Lower leg skin (tissue), 4 donors: ENCODE data around the gene NANOGP8. TPM values are rescaled to one million over a fixed set of nuclear protein-coding genes. Genes with fewer than 3 reads are reported as not detected.

Experiments
- DNase-seq, 2 donors: peaks; one replicate each; pipeline ENCODE4 v3.0.0-alpha.2; 2019; ENCODE audit warnings: low spot score in 2 of 2
- H3K4me3 ChIP-seq: fragments of 200-600 bp; sonication (generic); 2 replicates; pipeline ENCODE4 v1.5.1; 2017; ENCODE audit warnings: mild to moderate bottlenecking, low read depth; ENCODE audit not compliant: poor library complexity, severe bottlenecking
- POLR2A ChIP-seq, 2 donors: fragments of 450-650 bp; IDR thresholded peaks; one replicate each; pipeline ENCODE4 v1.6.1; 2016 to 2017; ENCODE audit warnings: antibody characterized with exemption in 2 of 2, mild to moderate bottlenecking in 1 of 2, moderate library complexity in 1 of 2
- WGBS, 2 donors: methylation state at CpG; one replicate each; pipeline ENCODE4 v1.1.5; 2018; 5-methylcytosine and 5-hydroxymethylcytosine counted together
- intact Hi-C: fragments of 100-400 bp; cut with DNase I; formaldehyde crosslinking; loops from one replicate; pipeline ENCODE4 v1.15.0; 2023; ENCODE audit warnings: low total_unique reads
- total RNA-seq, 4 donors: library from RNA; depleted of rRNA; stranded (reverse); fragments of >200 nt; gene quantifications; one replicate each; pipeline ENCODE4 v1.1.0, GENCODE V29; 2016
- TF ChIP-seq, protein P1 (sequence below), 3 donors: fragments of 450-650 bp; IDR thresholded peaks; one replicate each; pipeline ENCODE4 v1.5.1; 2016; ENCODE audit warnings: antibody characterized with exemption in 3 of 3, mild to moderate bottlenecking in 3 of 3, moderate library complexity in 2 of 3

NANOGP8 gene
- total RNA-seq, 4 donors from 2014 or later = 0.95 to 1.5 TPM; not detected in 2

DNA sequence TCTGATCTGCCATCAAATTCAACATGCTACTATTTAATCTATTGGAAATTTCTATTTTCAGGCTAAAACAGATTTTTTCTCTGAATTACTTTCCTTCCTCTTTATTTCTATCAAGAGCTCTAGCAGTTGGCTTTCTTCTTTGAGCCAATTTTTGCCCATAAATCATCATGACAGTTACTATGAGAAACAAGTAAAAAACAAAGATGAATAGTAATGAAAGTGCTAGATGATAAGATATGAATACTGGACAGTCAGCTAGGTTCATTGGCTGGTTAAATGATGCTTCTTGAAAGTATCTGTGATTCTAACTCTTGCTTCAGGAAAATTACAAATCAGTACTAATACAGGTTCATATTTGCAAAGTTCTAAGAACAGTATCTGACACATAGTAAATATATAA is 38.6 kb upstream of the NANOGP8 start:
- H3K4me3 ChIP-seq = no peak overlapping the region
- DNase-seq = no peak
- intact Hi-C loops = loop anchor here (5.0 kb wide), 1 partner anchor 491 kb away; no protein-coding TSS in a partner anchor
- TF ChIP-seq, protein P1, sequence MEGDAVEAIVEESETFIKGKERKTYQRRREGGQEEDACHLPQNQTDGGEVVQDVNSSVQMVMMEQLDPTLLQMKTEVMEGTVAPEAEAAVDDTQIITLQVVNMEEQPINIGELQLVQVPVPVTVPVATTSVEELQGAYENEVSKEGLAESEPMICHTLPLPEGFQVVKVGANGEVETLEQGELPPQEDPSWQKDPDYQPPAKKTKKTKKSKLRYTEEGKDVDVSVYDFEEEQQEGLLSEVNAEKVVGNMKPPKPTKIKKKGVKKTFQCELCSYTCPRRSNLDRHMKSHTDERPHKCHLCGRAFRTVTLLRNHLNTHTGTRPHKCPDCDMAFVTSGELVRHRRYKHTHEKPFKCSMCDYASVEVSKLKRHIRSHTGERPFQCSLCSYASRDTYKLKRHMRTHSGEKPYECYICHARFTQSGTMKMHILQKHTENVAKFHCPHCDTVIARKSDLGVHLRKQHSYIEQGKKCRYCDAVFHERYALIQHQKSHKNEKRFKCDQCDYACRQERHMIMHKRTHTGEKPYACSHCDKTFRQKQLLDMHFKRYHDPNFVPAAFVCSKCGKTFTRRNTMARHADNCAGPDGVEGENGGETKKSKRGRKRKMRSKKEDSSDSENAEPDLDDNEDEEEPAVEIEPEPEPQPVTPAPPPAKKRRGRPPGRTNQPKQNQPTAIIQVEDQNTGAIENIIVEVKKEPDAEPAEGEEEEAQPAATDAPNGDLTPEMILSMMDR (IDR thresholded peaks at IDR 0.05) = no peak
- no peak for TF ChIP-seq POLR2A (IDR thresholded peaks at IDR 0.05)

- 95% methylated on average over 47 of the region's 47 CpGs for WGBS, 2 donors
- no peak for DNase-seq
- no peak overlapping the region for H3K4me3 ChIP-seq
- intact Hi-C loops = loop anchor here (5.0 kb wide), 1 partner anchor 489 kb away; no protein-coding TSS in a partner anchor
- TF ChIP-seq, protein P1 (IDR thresholded peaks at IDR 0.05) = no peak
- no peak for TF ChIP-seq POLR2A (IDR thresholded peaks at IDR 0.05)
These were observed 36.7 kb upstream of the NANOGP8 start for GRCh38 chr15:35121611-35122359.

DNA sequence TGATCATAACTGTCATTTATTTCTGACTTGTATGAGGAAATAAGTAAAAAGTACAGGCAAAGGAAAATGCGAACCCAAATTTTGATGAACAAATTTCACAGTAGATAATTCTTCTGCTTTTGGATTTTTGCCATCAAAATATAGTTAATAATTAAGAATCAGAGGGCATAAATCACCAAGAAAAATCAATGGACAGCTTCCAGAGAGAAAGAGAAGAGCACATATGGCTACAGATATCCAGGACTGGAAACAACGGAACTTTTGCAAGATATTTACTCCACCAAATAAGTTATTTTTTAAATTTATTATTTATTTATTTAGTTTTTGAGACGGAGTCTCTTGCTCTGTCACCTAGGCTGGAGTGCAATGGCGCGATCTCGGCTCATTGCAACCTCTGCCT is 35.1 kb upstream of the NANOGP8 start:
- intact Hi-C loops = loop anchor here (5.0 kb wide), 1 partner anchor 488 kb away; no protein-coding TSS in a partner anchor
- TF ChIP-seq, protein P1 (IDR thresholded peaks at IDR 0.05) = no peak
- TF ChIP-seq POLR2A (IDR thresholded peaks at IDR 0.05) = no peak
- no peak for DNase-seq
- no peak overlapping the region for H3K4me3 ChIP-seq
- WGBS, 2 donors = 95 to 96% methylated on average over 6 of the region's 6 CpGs

GRCh38 chr15:35118960-35119359 is 33.9 kb upstream of the NANOGP8 start:
- no peak for DNase-seq
- 54 to 62% methylated on average over 2 of the region's 2 CpGs for WGBS, 2 donors
- intact Hi-C loops = no loop called here
- no peak overlapping the region for H3K4me3 ChIP-seq
- no peak for TF ChIP-seq POLR2A (IDR thresholded peaks at IDR 0.05)
- TF ChIP-seq, protein P1 (IDR thresholded peaks at IDR 0.05) = no peak

- DNase-seq = no peak
- TF ChIP-seq, protein P1 (IDR thresholded peaks at IDR 0.05) = no peak
- TF ChIP-seq POLR2A (IDR thresholded peaks at IDR 0.05) = no peak
- H3K4me3 ChIP-seq = no peak overlapping the region
- intact Hi-C loops = no loop called here
- 67 to 69% methylated on average over 2 of the region's 2 CpGs for WGBS, 2 donors
These were observed 32.6 kb upstream of the NANOGP8 start for GRCh38 chr15:35117543-35118265.
